ENCODE data around the gene PRODH2.
"Not testable (repeated sequence)": the region's sequence is repeated elsewhere in the genome, so short reads cannot be mapped to it uniquely, and the experiment has no call there.

PRODH2 gene

GRCh38 chr19:35796645-35797542 is 15.8 kb downstream of the PRODH2 start:
- FAIRE-seq (no peak), DNase-seq (ENCODE audit: low spot score) (no peak)

GRCh38 chr19:35795564-35795963 is 17.1 kb downstream of the PRODH2 start:
- not testable (repeated sequence) for DNase-seq (ENCODE audit: low spot score); FAIRE-seq

GRCh38 chr19:35793381-35794165 is 19.1 kb downstream of the PRODH2 start:
- no peak for FAIRE-seq

GRCh38 chr19:35792888-35793287 is 19.8 kb downstream of the PRODH2 start:
- FAIRE-seq, result no peak
- no peak for DNase-seq (ENCODE audit: low spot score)

More at GRCh38 chr19:35793381-35794165, 19.1 kb downstream of the PRODH2 start:
- DNase-seq (ENCODE audit: low spot score), result no peak

- DNase-seq (ENCODE audit: low spot score), result no peak
- no peak for FAIRE-seq
These were observed 20.3 kb downstream of the PRODH2 start for GRCh38 chr19:35792312-35792711.

GRCh38 chr19:35791814-35792279 is 20.8 kb downstream of the PRODH2 start:
- FAIRE-seq (no peak), DNase-seq (ENCODE audit: low spot score) (no peak)

- DNase-seq (ENCODE audit: low spot score) (no peak), FAIRE-seq (no peak)
These were observed 21.4 kb downstream of the PRODH2 start for GRCh38 chr19:35790981-35791813.

- DNase-seq (ENCODE audit: low spot score) (no peak), FAIRE-seq (no peak)
These were observed 22.4 kb downstream of the PRODH2 start for GRCh38 chr19:35789978-35790944.

- DNase-seq (ENCODE audit: low spot score), result no peak
- FAIRE-seq, result no peak
These were observed 23.3 kb downstream of the PRODH2 start for GRCh38 chr19:35789195-35789977.

GRCh38 chr19:35788205-35788960 is 24.3 kb downstream of the PRODH2 start:
- no peak for FAIRE-seq
- DNase-seq (ENCODE audit: low spot score), result no peak

GRCh38 chr19:35787227-35787799 is 25.3 kb downstream of the PRODH2 start:
- DNase-seq (ENCODE audit: low spot score) (no peak), FAIRE-seq (no peak)

GRCh38 chr19:35786299-35787160 is 26.1 kb downstream of the PRODH2 start:
- DNase-seq (ENCODE audit: low spot score), result no peak

GRCh38 chr19:35785339-35785627 is 27.4 kb downstream of the PRODH2 start:
- FAIRE-seq (no peak), DNase-seq (ENCODE audit: low spot score) (no peak)

More at GRCh38 chr19:35786299-35787160, 26.1 kb downstream of the PRODH2 start:
- FAIRE-seq, result no peak

- no peak for FAIRE-seq
- DNase-seq (ENCODE audit: low spot score), result no peak
These were observed 27.9 kb downstream of the PRODH2 start for GRCh38 chr19:35784503-35785338.

- DNase-seq (ENCODE audit: low spot score) (no peak), FAIRE-seq (no peak)
These were observed 28.9 kb downstream of the PRODH2 start for GRCh38 chr19:35783469-35784434.
